Stimulated activated CD4-positive, alpha-beta T cell treated with anti-CD3 and anti-CD28 coated beads, TNF-alpha, amount 100 ng/mL, for 4 hours (primary cell): ENCODE data around the gene GPR101.

ENCODE experiments used
- DNase-seq, 3 experiments: peaks; one replicate each; pipeline ENCODE4 v3.0.0-alpha.2; 2020; ENCODE audit warnings: low read depth in 3 of 3

Gene GPR101

GRCh38 chrX:137033774-137034507 is at the start of gene GPR101:
GPR101 (minus strand) TSS chrX:137033995; CDS start chrX:137031674, 2,321 bp downstream.
- no peak for DNase-seq

- no peak for DNase-seq
Measured at GRCh38 chrX:137081239-137081638, 47.4 kb upstream of the GPR101 start.

- DNase-seq, result no peak
Measured at GRCh38 chrX:137072396-137072795, 38.6 kb upstream of the GPR101 start.

- DNase-seq, result no peak
Measured at GRCh38 chrX:137071596-137071995, 37.8 kb upstream of the GPR101 start.

GRCh38 chrX:137067147-137067546 is 33.4 kb upstream of the GPR101 start:
- DNase-seq, result no peak

GRCh38 chrX:137062915-137063617 is 29.3 kb upstream of the GPR101 start:
- DNase-seq, result no peak

- DNase-seq, result no peak
Measured at GRCh38 chrX:137058339-137059127, 24.7 kb upstream of the GPR101 start.

- no peak for DNase-seq
Measured at GRCh38 chrX:137052643-137053235, 18.9 kb upstream of the GPR101 start.

GRCh38 chrX:137051978-137052642 is 18.3 kb upstream of the GPR101 start:
- DNase-seq, result peak; percentile 63 to 72 (median 71)

GRCh38 chrX:137044893-137045292 is 11.1 kb upstream of the GPR101 start:
- no peak for DNase-seq

- no peak for DNase-seq
Measured at GRCh38 chrX:137043736-137044135, 9.9 kb upstream of the GPR101 start.

- no peak for DNase-seq
Measured at GRCh38 chrX:137041329-137041728, 7.5 kb upstream of the GPR101 start.

GRCh38 chrX:137040113-137040794 is 6.5 kb upstream of the GPR101 start:
- DNase-seq, result no peak

GRCh38 chrX:137034508-137034872 is 695 bp upstream of the GPR101 start:
- DNase-seq, result no peak

- no peak for DNase-seq
Measured at GRCh38 chrX:137032841-137033773, 688 bp downstream of the GPR101 start.

GRCh38 chrX:137032341-137032694 is 1.5 kb downstream of the GPR101 start:
- no peak for DNase-seq

GRCh38 chrX:137031517-137032340 is 2.1 kb downstream of the GPR101 start:
- DNase-seq, result no peak

GRCh38 chrX:137031039-137031438 is 2.8 kb downstream of the GPR101 start:
- no peak for DNase-seq

- DNase-seq, result no peak
Measured at GRCh38 chrX:137028699-137029098, 5.1 kb downstream of the GPR101 start.
